Colonic mucosa (tissue), 4 donors: ENCODE results near the gene AUTS2. TPM values are rescaled to one million over a fixed set of nuclear protein-coding genes. Genes with fewer than 3 reads are reported as not detected.

Experiments
- DNase-seq: peaks from one replicate; pipeline ENCODE4 v3.0.0-alpha.2; 2020
- H3K27ac ChIP-seq: fragments of 200-600 bp; one replicate; pipeline ENCODE4 v1.8.0; 2021
- H3K27me3 ChIP-seq: fragments of 200-600 bp; one replicate; pipeline ENCODE4 v1.8.0; 2021
- H3K36me3 ChIP-seq: fragments of 200-600 bp; one replicate; pipeline ENCODE4 v1.8.0; 2021
- H3K4me1 ChIP-seq: fragments of 200-600 bp; one replicate; pipeline ENCODE4 v1.8.0; 2021; ENCODE audit warnings: mild to moderate bottlenecking
- H3K4me3 ChIP-seq: fragments of 200-600 bp; one replicate; pipeline ENCODE4 v1.8.0; 2021
- H3K9ac ChIP-seq, 2 donors: one replicate each; pipeline ENCODE4 v1.7.0; 2013; ENCODE audit warnings: control low read depth in 2 of 2, low read depth in 2 of 2, low read length in 2 of 2
- H3K9me3 ChIP-seq: fragments of 200-600 bp; one replicate; pipeline ENCODE4 v1.8.0; 2021
- intact Hi-C: fragments of 100-400 bp; cut with DNase I; formaldehyde crosslinking; loops from one replicate; pipeline ENCODE4 v1.14.1; 2022
- total RNA-seq, 2 donors: library from RNA; stranded (reverse); fragmentation: NEBNext Ultra II Directional in 1 of 2; extraction: Animal tissue kit (Norgen Biotek cat#: 25700) in 1 of 2; gene quantifications; one replicate each; pipeline ENCODE4 v1.2.1, GENCODE V29; 2021
- TF ChIP-seq, protein P1 (sequence below): fragments of 200-600 bp; IDR thresholded peaks from one replicate; pipeline ENCODE4 v1.8.0; 2022; ENCODE audit warnings: antibody characterized with exemption, mild to moderate bottlenecking
- donor health status: healthy.
- donor health status: DM: no; HTN: no; CAD: no.
- donor health status: DM: no; HTN: no; CAD: no.

Gene AUTS2
- total RNA-seq, 2 donors from 2014 or later: 39.8 to 42.3 TPM

DNA sequence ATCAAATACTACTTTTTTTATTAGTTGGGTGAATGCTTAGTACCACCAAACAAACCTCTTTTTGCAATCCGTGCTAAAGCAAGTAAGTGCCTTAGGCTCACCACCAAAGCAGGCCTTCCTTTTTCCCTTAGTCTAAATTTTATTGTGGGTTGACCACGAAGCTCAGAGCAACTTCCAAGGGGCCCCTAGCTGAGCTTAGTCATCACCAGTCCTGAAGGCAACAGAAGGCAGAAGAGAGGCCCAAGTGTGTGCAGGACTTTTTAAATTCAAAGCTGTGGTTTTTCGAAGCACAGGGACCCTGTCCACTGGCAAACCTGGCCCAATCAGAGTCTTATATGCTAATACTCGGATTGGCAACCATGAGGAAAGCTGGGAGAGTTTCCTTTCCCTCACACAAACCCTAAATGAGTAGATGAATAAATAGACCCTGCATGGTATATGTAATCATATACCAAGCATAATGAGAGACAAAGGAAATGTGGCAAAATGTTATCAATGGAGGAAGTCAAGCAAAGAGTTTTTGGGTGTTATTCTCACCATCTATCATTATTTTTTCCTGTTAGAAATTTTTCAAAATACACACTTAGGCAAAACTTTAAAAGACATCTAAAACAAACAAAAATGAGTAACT is 1080.5 kb downstream of the AUTS2 start:
- H3K27me3 ChIP-seq: no peaks in the 10 kb centered on the region
- no peak overlapping the region for H3K9ac ChIP-seq
- H3K27ac ChIP-seq: no peak overlapping the region
- no peaks in the 10 kb centered on the region for H3K36me3 ChIP-seq
- no peak overlapping the region for H3K4me3 ChIP-seq
- H3K4me1 ChIP-seq: no peaks in the 10 kb centered on the region
- TF ChIP-seq, protein P1, sequence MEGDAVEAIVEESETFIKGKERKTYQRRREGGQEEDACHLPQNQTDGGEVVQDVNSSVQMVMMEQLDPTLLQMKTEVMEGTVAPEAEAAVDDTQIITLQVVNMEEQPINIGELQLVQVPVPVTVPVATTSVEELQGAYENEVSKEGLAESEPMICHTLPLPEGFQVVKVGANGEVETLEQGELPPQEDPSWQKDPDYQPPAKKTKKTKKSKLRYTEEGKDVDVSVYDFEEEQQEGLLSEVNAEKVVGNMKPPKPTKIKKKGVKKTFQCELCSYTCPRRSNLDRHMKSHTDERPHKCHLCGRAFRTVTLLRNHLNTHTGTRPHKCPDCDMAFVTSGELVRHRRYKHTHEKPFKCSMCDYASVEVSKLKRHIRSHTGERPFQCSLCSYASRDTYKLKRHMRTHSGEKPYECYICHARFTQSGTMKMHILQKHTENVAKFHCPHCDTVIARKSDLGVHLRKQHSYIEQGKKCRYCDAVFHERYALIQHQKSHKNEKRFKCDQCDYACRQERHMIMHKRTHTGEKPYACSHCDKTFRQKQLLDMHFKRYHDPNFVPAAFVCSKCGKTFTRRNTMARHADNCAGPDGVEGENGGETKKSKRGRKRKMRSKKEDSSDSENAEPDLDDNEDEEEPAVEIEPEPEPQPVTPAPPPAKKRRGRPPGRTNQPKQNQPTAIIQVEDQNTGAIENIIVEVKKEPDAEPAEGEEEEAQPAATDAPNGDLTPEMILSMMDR: no peak
- intact Hi-C loops: no loop called here
- no peak for DNase-seq
- H3K9me3 ChIP-seq: no peaks in the 10 kb centered on the region

DNA sequence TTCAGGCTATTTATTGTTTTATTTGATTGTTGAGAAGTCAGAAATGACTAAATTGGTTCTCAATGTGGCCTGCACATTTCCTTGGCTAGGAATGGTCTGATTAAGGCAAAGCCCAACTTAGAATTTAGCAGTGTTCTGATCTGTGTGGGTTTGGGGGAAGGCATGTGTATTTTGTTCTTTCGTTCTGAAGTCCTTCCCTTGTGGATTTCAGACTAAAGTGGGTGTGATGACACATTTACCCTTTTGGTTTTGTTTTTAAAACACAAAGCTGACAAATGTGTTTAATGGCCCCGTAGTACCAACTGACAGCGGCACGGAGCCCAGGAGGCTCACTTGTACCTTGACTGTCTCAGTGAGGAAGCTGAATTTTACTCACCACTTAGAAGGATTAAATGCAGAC is 1081.4 kb downstream of the AUTS2 start:
- H3K9ac ChIP-seq: no peak overlapping the region
- H3K27ac ChIP-seq: no peak overlapping the region
- no peaks in the 10 kb centered on the region for H3K4me1 ChIP-seq
- H3K36me3 ChIP-seq: no peaks in the 10 kb centered on the region
- intact Hi-C loops: no loop called here
- H3K27me3 ChIP-seq: no peaks in the 10 kb centered on the region
- TF ChIP-seq, protein P1: no peak
- no peaks in the 10 kb centered on the region for H3K9me3 ChIP-seq
- DNase-seq: no peak
- no peak overlapping the region for H3K4me3 ChIP-seq

DNA sequence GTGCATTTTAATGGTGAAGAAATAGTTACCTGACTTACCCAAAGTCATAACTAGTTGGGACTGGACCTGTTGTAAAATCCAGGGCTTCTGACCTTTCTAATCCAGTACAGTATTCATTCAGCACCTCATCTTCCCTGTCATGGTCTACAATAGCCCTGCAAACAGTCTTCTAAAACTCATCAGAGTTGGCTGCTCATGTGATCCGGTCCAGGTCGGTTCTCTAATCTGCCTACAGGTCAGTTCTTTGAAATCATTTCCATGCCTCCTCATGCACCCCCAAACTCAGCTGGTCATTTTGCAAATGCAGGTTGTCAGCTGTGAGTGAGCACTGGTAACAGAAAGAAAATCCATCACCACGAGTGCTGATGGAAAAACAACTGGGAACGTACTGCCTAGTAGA is 1082.0 kb downstream of the AUTS2 start:
- no peak overlapping the region for H3K4me3 ChIP-seq
- no peak overlapping the region for H3K9ac ChIP-seq
- no peak for DNase-seq
- intact Hi-C loops: no loop called here
- TF ChIP-seq, protein P1: no peak
- H3K36me3 ChIP-seq: no peaks in the 10 kb centered on the region
- no peaks in the 10 kb centered on the region for H3K27me3 ChIP-seq
- no peaks in the 10 kb centered on the region for H3K9me3 ChIP-seq
- no peaks in the 10 kb centered on the region for H3K4me1 ChIP-seq
- no peak overlapping the region for H3K27ac ChIP-seq

DNA sequence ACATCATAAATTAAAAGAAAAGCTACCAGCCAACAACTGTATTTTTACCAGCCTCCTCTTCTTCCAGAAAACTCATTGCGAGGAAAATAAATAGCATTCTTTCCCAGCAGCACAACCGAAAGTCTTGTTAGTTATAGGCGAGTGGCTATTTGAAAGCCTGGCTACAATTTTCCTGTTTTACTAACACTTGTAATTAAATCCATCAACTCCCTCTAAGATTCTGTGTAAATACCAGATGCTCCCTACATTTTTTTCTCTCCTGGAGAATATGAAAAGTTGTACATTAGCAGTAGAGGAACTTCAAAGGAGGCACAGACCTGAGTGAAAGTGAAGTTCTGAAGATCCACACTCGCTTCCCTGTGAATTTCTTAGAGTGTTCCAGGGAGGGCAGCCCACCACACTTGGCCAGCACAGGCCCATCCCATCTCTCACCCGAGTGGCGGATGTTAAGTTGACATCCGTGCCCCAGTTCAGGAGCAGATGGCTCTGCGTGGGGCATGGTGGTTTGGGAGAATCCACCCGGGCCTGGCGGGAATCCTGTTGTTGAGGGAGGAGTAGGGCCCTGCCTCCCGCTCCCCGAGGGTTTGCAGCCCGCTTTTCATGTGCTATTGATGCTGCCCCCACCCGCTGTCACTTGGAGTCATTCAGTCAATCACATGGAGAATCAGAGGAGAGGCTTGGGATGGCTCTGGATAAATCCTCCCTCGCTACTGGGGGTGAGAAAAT is 1082.6 kb downstream of the AUTS2 start:
- Histone ChIP-seq H3K4me1 (no peaks in the 10 kb centered on the region), H3K9me3 (no peaks in the 10 kb centered on the region), H3K36me3 (no peaks in the 10 kb centered on the region), H3K4me3 (no peak overlapping the region), H3K27ac (no peak overlapping the region), H3K27me3 (no peaks in the 10 kb centered on the region), H3K9ac (no peak overlapping the region)
- DNase-seq: no peak
- TF ChIP-seq, protein P1: no peak
- intact Hi-C loops: no loop called here

DNA sequence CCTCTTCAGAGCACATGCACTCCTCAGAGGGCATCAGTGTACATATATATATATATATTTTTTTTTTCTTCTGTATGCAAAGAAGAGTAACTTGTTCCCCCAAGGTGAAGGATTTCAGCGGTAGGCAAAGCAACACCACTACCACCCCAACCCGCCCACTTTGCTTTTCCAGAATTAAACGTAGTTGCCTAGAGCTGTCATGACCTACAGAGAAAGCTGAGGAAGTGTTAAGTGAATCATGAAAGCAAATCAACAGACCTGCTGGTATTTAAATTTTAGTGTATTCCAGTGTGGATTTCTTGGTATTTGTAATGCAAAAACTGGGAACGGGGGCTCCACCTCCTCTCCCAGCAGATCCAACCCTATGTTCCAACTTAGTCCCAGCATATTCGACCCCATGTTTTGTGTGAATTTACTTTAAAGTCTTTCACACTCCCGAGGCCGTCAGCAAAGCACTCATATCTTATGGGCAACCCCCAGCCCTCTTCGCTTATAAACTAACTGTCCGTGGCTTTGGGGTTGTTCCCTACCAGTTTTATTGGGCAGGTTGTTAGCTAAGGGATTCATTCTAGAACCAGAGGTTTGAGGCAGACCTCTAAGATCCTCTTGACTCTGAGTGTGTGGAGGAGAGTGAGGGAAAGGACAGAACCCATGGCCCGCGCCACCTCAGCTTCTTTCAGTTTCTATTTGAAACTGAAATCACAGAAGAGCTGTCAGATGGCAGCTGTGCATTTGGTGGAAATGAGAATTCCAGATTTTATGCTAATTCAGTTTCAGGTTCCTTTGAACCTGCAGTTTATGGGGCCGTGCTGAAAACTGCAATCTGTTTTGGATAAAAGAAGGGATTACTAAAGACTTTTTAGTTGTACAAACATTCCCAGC is 1083.4 kb downstream of the AUTS2 start:
- Histone ChIP-seq H3K4me3 (no peak overlapping the region), H3K9ac (no peak overlapping the region), H3K36me3 (no peaks in the 10 kb centered on the region), H3K27me3 (no peaks in the 10 kb centered on the region), H3K9me3 (no peaks in the 10 kb centered on the region), H3K4me1 (no peaks in the 10 kb centered on the region), H3K27ac (no peak overlapping the region)
- intact Hi-C loops: no loop called here
- TF ChIP-seq, protein P1: no peak
- DNase-seq: no peak
